HepG2 (cell line): ENCODE measurements around the gene ADRM1. TPM values are rescaled to one million over a fixed set of nuclear protein-coding genes. Genes with fewer than 3 reads are reported as not detected.

Source experiments
- ATAC-seq: fragments of 200-7000 bp; cut with Tn5 transposase; 3 replicates; pipeline ENCODE4 v1.9.1; 2020; ENCODE audit warnings: mild to moderate bottlenecking, moderate library complexity
- BruUV-seq: library from RNA; stranded (reverse); fragments of 400-500 nt; replicated peaks from 2 replicates; lab custom pipeline; 2021; lab: Mats Ljungman, UMichigan
- CTCF ChIA-PET: fragments of 300-600 bp; formaldehyde crosslinking; extraction: SDS; loops from one replicate; lab custom pipeline; 2021; ENCODE audit warnings: low total read pairs, inconsistent platforms, low intra/inter-chr PET ratio; lab: Yijun Ruan, JAX
- POLR2A ChIA-PET: fragments of 350-600 bp; sonication (Branson Sonifier 250); formaldehyde crosslinking; loops from one replicate; lab custom pipeline; 2020; ENCODE audit warnings: antibody characterized with exemption, inconsistent platforms; lab: Yijun Ruan, JAX
- DNase-seq: peaks from one replicate; pipeline ENCODE4 v3.0.0-alpha.2; 2015; ENCODE audit warnings: low spot score
- FAIRE-seq: peaks from 3 replicates; lab custom pipeline; 2011; peaks lifted over from hg19 to GRCh38; lab: Jason Lieb, UNC
- H2AFZ ChIP-seq: one replicate; pipeline ENCODE4 v1.6.1; 2011; ENCODE audit warnings: low read length, inconsistent platforms
- H3K27ac ChIP-seq: fragments of 300-600 bp; 3 replicates; pipeline ENCODE4 v1.8.0; 2011; ENCODE audit warnings: mixed run types, mild to moderate bottlenecking, mixed read lengths, low read length, inconsistent platforms; ENCODE audit not compliant: insufficient read depth; ENCODE audit errors: extremely low read length
- H3K27me3 ChIP-seq, 2 experiments: fragments of 200-600 bp in 1 of 2; 2 replicates in 1 of 2; 3 replicates in 1 of 2; pipeline versions ENCODE4 v1.6.0 to v1.8.0; 2011; ENCODE audit warnings: low read length in 2 of 2, mild to moderate bottlenecking in 2 of 2, moderate library complexity in 2 of 2, inconsistent platforms in 1 of 2; ENCODE audit not compliant: insufficient read depth in 2 of 2, control insufficient read depth in 1 of 2
- H3K36me3 ChIP-seq, 2 experiments: fragments of 200-600 bp in 1 of 2; replicated peaks in 1 of 2; 2 replicates in 1 of 2; 3 replicates in 1 of 2; pipeline versions ENCODE4 v1.5.1 to v1.8.0; 2011; ENCODE audit warnings: low read length in 2 of 2, inconsistent platforms in 1 of 2; ENCODE audit not compliant: insufficient read depth in 2 of 2, control insufficient read depth in 1 of 2
- H3K4me1 ChIP-seq: 2 replicates; pipeline ENCODE4 v1.5.1; 2012; ENCODE audit warnings: low read length, inconsistent platforms; ENCODE audit not compliant: insufficient read depth
- H3K4me2 ChIP-seq: 2 replicates; pipeline ENCODE4 v1.6.0; 2011; ENCODE audit warnings: low read depth, low read length, inconsistent platforms
- H3K4me3 ChIP-seq, 3 experiments: fragments of 200-600 bp in 1 of 3; sonication (generic), shearing (Covaris generic) in 1 of 3; replicated peaks in 1 of 3; 2 replicates each; pipeline ENCODE4 v1.5.1; 2011 to 2016; ENCODE audit warnings: low read length in 3 of 3, inconsistent platforms in 2 of 3, low read depth in 2 of 3, mild to moderate bottlenecking in 2 of 3, control low read depth in 1 of 3, mixed read lengths in 1 of 3; ENCODE audit not compliant: insufficient read depth in 1 of 3
- H3K79me2 ChIP-seq: one replicate; pipeline ENCODE4 v1.6.1; 2011; ENCODE audit warnings: low read length, inconsistent platforms; ENCODE audit not compliant: insufficient read depth
- H3K9ac ChIP-seq: 2 replicates; pipeline ENCODE4 v1.6.0; 2011; ENCODE audit warnings: mild to moderate bottlenecking, low read depth, low read length, inconsistent platforms; ENCODE audit not compliant: insufficient read depth
- H3K9me3 ChIP-seq: 2 replicates; pipeline ENCODE4 v1.5.1; 2012; ENCODE audit warnings: mild to moderate bottlenecking, low read length
- H4K20me1 ChIP-seq: 2 replicates; pipeline ENCODE4 v1.6.0; 2011; ENCODE audit warnings: inconsistent platforms, mild to moderate bottlenecking, low read length, moderate library complexity; ENCODE audit not compliant: insufficient read depth
- CTCF ChIP-seq: sonication (generic); formaldehyde crosslinking; IDR thresholded peaks from 2 replicates; pipeline ENCODE4 v1.5.0; 2020; ENCODE audit warnings: mild to moderate bottlenecking, missing genetic modification reagents, moderate library complexity
- FIP1L1 ChIP-seq: fragments of 200-400 bp; formaldehyde crosslinking; IDR thresholded peaks from 2 replicates; pipeline ENCODE4 v1.6.1; 2018; ENCODE audit warnings: low read depth, mild to moderate bottlenecking, low read length, moderate library complexity, borderline replicate concordance; ENCODE audit not compliant: insufficient read depth
- NR2F2 ChIP-seq: IDR thresholded peaks from 2 replicates; pipeline ENCODE4 v1.6.1; 2012; ENCODE audit warnings: low read depth, inconsistent platforms, borderline replicate concordance
- NR2F6 ChIP-seq, 2 experiments: IDR thresholded peaks; 2 replicates each; pipeline ENCODE4 v1.6.1; 2016; ENCODE audit warnings: antibody characterized with exemption in 1 of 2, mild to moderate bottlenecking in 1 of 2
- POLR2A ChIP-seq, 2 experiments: IDR thresholded peaks; 2 replicates each; pipeline ENCODE4 v1.6.1; 2011; ENCODE audit warnings: low read depth in 2 of 2, low read length in 2 of 2, mild to moderate bottlenecking in 1 of 2, moderate library complexity in 1 of 2; ENCODE audit not compliant: insufficient read depth in 1 of 2
- SALL1 ChIP-seq: sonication (generic); formaldehyde crosslinking; IDR thresholded peaks from 2 replicates; pipeline ENCODE4 v1.8.0; 2022; ENCODE audit warnings: mild to moderate bottlenecking, missing genetic modification reagents
- SP1 ChIP-seq, 2 experiments: fragments of 450-650 bp in 1 of 2; sonication (generic) in 1 of 2; formaldehyde crosslinking in 1 of 2; IDR thresholded peaks; 2 replicates each; pipeline versions ENCODE4 v1.4.0 to v1.6.1; 2016 to 2020; ENCODE audit warnings: missing genetic modification reagents in 1 of 2
- SRY ChIP-seq: sonication (generic); formaldehyde crosslinking; IDR thresholded peaks from 2 replicates; pipeline ENCODE4 v1.8.0; 2022; ENCODE audit warnings: mild to moderate bottlenecking, missing genetic modification reagents
- ZNF83 ChIP-seq: sonication (generic); formaldehyde crosslinking; IDR thresholded peaks from 2 replicates; pipeline ENCODE4 v1.4.0; 2020; ENCODE audit warnings: missing genetic modification reagents, mild to moderate bottlenecking, borderline replicate concordance
- WGBS: methylation state at CpG from one replicate; pipeline ENCODE4 v1.1.6; 2017; ENCODE audit warnings: low lambda C conversion rate; 5-methylcytosine and 5-hydroxymethylcytosine counted together
- in situ Hi-C: cut with HindIII; loops from 2 replicates; pipeline ENCODE4 v1.10.0; 2017; ENCODE audit warnings: low pct_unique_long_range_greater_than_20kb; ENCODE audit not compliant: extremely low pct_ligation_motif_present
- intact Hi-C: fragments of 100-400 bp; cut with micrococcal nuclease; formaldehyde crosslinking; loops from one replicate; pipeline ENCODE4 v1.10.0; 2022; ENCODE audit not compliant: unreplicated experiment
- polyA plus RNA-seq, 8 experiments: library from polyadenylated mRNA; depleted of rRNA in 3 of 8; stranded (reverse) in 7 of 8; unstranded in 1 of 8; fragments of >200 nt; fragmentation: Illumina TruSeq in 4 of 8; extraction: Trizol in 4 of 8; gene quantifications; 2 replicates each; pipeline versions ENCODE4 v1.2.1 to v1.2.3, GENCODE V29; 2011 to 2016; ENCODE audit warnings: low read depth in 4 of 8, missing spikeins in 1 of 8, mixed read lengths in 1 of 8; ENCODE audit not compliant: insufficient read depth in 1 of 8
- total RNA-seq, 5 experiments: library from RNA; depleted of rRNA; stranded (reverse); fragments of >200 nt; fragmentation: Illumina TruSeq; extraction: Trizol; gene quantifications; 2 replicates each; pipeline ENCODE4 v1.2.3, GENCODE V29; 2016; ENCODE audit warnings: low read depth in 1 of 5

The ADRM1 gene
- total and polyA plus RNA-seq, 2 of the 13 experiments (the other 11 are each of a cell fraction or from before 2014, with no cell fraction given) = 92.9 to 154 TPM

GRCh38 chr20:62320581-62321354 is 18.0 kb downstream of the ADRM1 start (continued):
- peak; percentile 89; the same call in 1 of the 2 replicates for TF ChIP-seq NR2F6 (IDR thresholded peaks at IDR 0.05)
- TF ChIP-seq NR2F6 (CRISPR knock-in tag; IDR thresholded peaks at IDR 0.05) = no peak
- peak; percentile 66; the same call in 1 of the 2 replicates for TF ChIP-seq NR2F2
- no peak for TF ChIP-seq SRY (CRISPR knock-in tag)
- no peak for TF ChIP-seq ZNF83 (CRISPR knock-in tag)
- TF ChIP-seq FIP1L1 = no peak

DNA sequence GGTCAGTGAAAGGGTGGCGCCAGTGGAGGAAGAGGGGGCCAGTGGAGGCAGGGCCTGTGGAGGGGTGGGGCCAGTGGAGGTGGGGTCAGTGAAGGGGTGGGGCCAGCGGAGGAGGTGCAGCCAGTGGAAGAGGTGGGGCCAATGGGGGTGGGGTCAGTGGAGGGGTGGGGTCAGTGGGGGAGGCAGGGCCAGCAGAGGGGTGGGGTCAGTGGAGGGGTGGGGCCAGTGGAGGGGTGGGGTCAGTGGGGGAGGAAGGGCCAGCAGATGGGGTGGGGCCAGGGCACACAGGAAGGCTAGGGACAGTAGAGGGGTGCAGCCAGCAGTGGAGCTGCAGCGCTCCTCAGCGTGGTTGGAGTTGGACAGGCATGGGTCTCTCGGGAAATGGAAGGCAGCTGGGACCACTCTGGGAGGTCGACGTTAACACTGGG is 18.7 kb downstream of the ADRM1 start:
- Histone ChIP-seq H2AFZ (no peak overlapping the region), H3K4me3 (no peak overlapping the region), H3K4me2 (no peak overlapping the region), H3K9me3 (no peaks in the 10 kb centered on the region), H3K27ac (no peak overlapping the region), H4K20me1 (peaks cover 4% of the 10 kb centered on the region; the same call in 1 of the 2 replicates), H3K9ac (no peak overlapping the region), H3K27me3 (no peaks in the 10 kb centered on the region), H3K36me3 (peaks cover 38 to 71% of the 10 kb centered on the region in 2 experiments), H3K4me1 (no peaks in the 10 kb centered on the region), H3K79me2 (no peaks in the 10 kb centered on the region)
- ATAC-seq (peak; percentile 18), DNase-seq (no peak), FAIRE-seq (no peak)
- WGBS = 95% methylated on average over 7 of the region's 7 CpGs
- TF ChIP-seq CTCF (CRISPR knock-in tag) (0 out of 2 replicates have a peak, but pooled peaks have one; percentile 13), SALL1 (no peak), POLR2A (IDR thresholded peaks at IDR 0.05; ENCODE audit: insufficient read depth in 1 of 2, low read depth in 2 of 2, low read length in 2 of 2) (0 out of 4 replicates have a peak, but pooled peaks of 1 of the 2 experiments have one; percentile 24), SP1 (IDR thresholded peaks at IDR 0.05) (no peak), SP1 (CRISPR knock-in tag; IDR thresholded peaks at IDR 0.05) (0 out of 2 replicates have a peak, but pooled peaks have one; percentile 14)
- in situ Hi-C loops = no loop called here
- ChIA-PET POLR2A (no interaction called here), CTCF (no interaction called here)
- no TSS peak for BruUV-seq
- intact Hi-C loops = loop anchor here (1.0 kb wide), 1 partner anchor 19 kb away; no protein-coding TSS in a partner anchor
